K562 (cell line): Measurements from ENCODE around the gene TRIOBP. TPM values are rescaled to one million over a fixed set of nuclear protein-coding genes. Genes with fewer than 3 reads are reported as not detected.
A peak's percentile ranks its signal among the peaks of the same experiment; 100 is the strongest.

Experiments
- C11orf30 ChIP-seq: fragments of 450-650 bp; IDR thresholded peaks from 2 replicates; pipeline ENCODE4 v1.6.1; 2016; ENCODE audit warnings: low read depth, mild to moderate bottlenecking
- CBX5 ChIP-seq: IDR thresholded peaks from 2 replicates; pipeline ENCODE4 v1.6.1; 2014; ENCODE audit warnings: low read depth, borderline replicate concordance
- DDX20 ChIP-seq: fragments of 450-650 bp; IDR thresholded peaks from 2 replicates; pipeline ENCODE4 v1.6.1; 2016; ENCODE audit warnings: missing genetic modification characterization, low read depth, mild to moderate bottlenecking, missing compliant biosample characterization, moderate library complexity
- MYBL2 ChIP-seq, 2 experiments: fragments of 450-650 bp in 1 of 2; sonication (generic) in 1 of 2; formaldehyde crosslinking in 1 of 2; IDR thresholded peaks; 2 replicates each; pipeline versions ENCODE4 v1.6.1 to v1.8.1; 2017 to 2022; ENCODE audit warnings: borderline replicate concordance in 1 of 2, inconsistent platforms in 1 of 2, low read depth in 1 of 2, mild to moderate bottlenecking in 1 of 2, missing genetic modification reagents in 1 of 2, moderate library complexity in 1 of 2
- POLR3G ChIP-seq: IDR thresholded peaks from 2 replicates; pipeline ENCODE4 v1.6.1; 2011; ENCODE audit not compliant: insufficient read length, insufficient replicate concordance; ENCODE audit errors: extremely low read depth
- REST ChIP-seq, 2 experiments: fragments of 450-650 bp; formaldehyde crosslinking in 1 of 2; IDR thresholded peaks; 2 replicates each; pipeline versions ENCODE4 v1.4.0 to v1.6.1; 2014 to 2020; ENCODE audit warnings: mild to moderate bottlenecking in 2 of 2, borderline replicate concordance in 1 of 2, low read depth in 1 of 2
- SUPT5H ChIP-seq: fragments of 450-650 bp; IDR thresholded peaks from 2 replicates; pipeline ENCODE4 v1.6.1; 2016
- YY1 ChIP-seq, 3 experiments: IDR thresholded peaks; 2 replicates each; pipeline ENCODE4 v1.6.1; 2011; ENCODE audit warnings: low read length in 2 of 3, mild to moderate bottlenecking in 2 of 3, moderate library complexity in 2 of 3, borderline replicate concordance in 1 of 3, control low read depth in 1 of 3, low read depth in 1 of 3; ENCODE audit not compliant: insufficient read depth in 3 of 3, insufficient replicate concordance in 2 of 3, control insufficient read depth in 1 of 3, insufficient read length in 1 of 3; ENCODE audit errors: extremely low read depth in 1 of 3
- ZNF197 ChIP-seq: fragments of 200-800 bp; sonication (Bioruptor generic); IDR thresholded peaks from 2 replicates; pipeline ENCODE4 v1.6.1; 2016; ENCODE audit warnings: low read depth, missing genetic modification characterization, missing compliant biosample characterization
- ZNF282 ChIP-seq: sonication (generic); formaldehyde crosslinking; IDR thresholded peaks from 2 replicates; pipeline ENCODE4 v1.8.1; 2023; ENCODE audit warnings: missing genetic modification reagents
- ZNF518B ChIP-seq: fragments of 250-450 bp; sonication (Bioruptor Pico); IDR thresholded peaks from 2 replicates; pipeline ENCODE4 v1.5.0; 2021; ENCODE audit warnings: mild to moderate bottlenecking, moderate library complexity
- ZNF830 ChIP-seq: fragments of 250-450 bp; sonication (Bioruptor Pico); IDR thresholded peaks from 2 replicates; pipeline ENCODE4 v1.5.0; 2021; ENCODE audit warnings: mild to moderate bottlenecking
- polyA plus RNA-seq, 8 experiments: library from polyadenylated mRNA; depleted of rRNA in 4 of 8; stranded (reverse) in 5 of 8; unstranded in 3 of 8; fragments of >200 nt; fragmentation: Nextera tagmentation in 2 of 8; fragmentation: Illumina TruSeq in 1 of 8; extraction: Ambion mirVana in 2 of 8; extraction: Trizol in 1 of 8; gene quantifications; 2 replicates each; pipeline versions ENCODE4 v1.2.1 to v1.2.3, GENCODE V29; 2011 to 2014; ENCODE audit warnings: inconsistent platforms in 1 of 8, missing spikeins in 1 of 8
- total RNA-seq, 7 experiments: library from RNA; depleted of rRNA in 6 of 7; stranded (reverse); fragments of >200 nt in 6 of 7; fragmentation: Illumina TruSeq in 2 of 7; extraction: Trizol in 2 of 7; gene quantifications; 2 replicates each; pipeline versions ENCODE4 v1.2.1 to v1.2.3, GENCODE V29; 2011 to 2021; ENCODE audit warnings: low replicate concordance in 1 of 7

TRIOBP gene
- total and polyA plus RNA-seq, 9 of the 15 experiments (the other 6 are each of a cell fraction or from before 2014, with no cell fraction given): 0.24 to 13.8 (median 5.5) TPM

- TF ChIP-seq ZNF518B (CRISPR knock-in tag) (no peak), POLR3G (no peak), ZNF282 (no peak), CBX5 (no peak), ZNF197 (CRISPR knock-in tag) (no peak), YY1 (IDR thresholded peaks at IDR 0.05; ENCODE audit: borderline replicate concordance in 1 of 3, control insufficient read depth in 1 of 3, extremely low read depth in 1 of 3, insufficient read depth in 3 of 3, insufficient read length in 1 of 3, insufficient replicate concordance in 2 of 3, low read depth in 1 of 3, low read length in 2 of 3) (peak in 1 of 3 experiments; percentile 48), REST (IDR thresholded peaks at IDR 0.05; ENCODE audit: borderline replicate concordance) (no peak), REST (CRISPR knock-in tag; IDR thresholded peaks at IDR 0.05; ENCODE audit: low read depth) (no peak), MYBL2 (IDR thresholded peaks at IDR 0.05; ENCODE audit: low read depth) (no peak), MYBL2 (CRISPR knock-in tag; IDR thresholded peaks at IDR 0.05; ENCODE audit: borderline replicate concordance) (no peak), DDX20 (tag) (no peak), ZNF830 (CRISPR knock-in tag) (no peak), C11orf30 (peak; percentile 7; the same call in 1 of the 2 replicates), SUPT5H (no peak)
These were observed 35.1 kb downstream of the TRIOBP start (continued) for GRCh38 chr22:37731804-37732471.
